GM23248 (cell line): ENCODE data around the gene DOK3. TPM values are rescaled to one million over a fixed set of nuclear protein-coding genes. Genes with fewer than 3 reads are reported as not detected.

ENCODE experiments used
- DNase-seq: peaks from one replicate; pipeline ENCODE4 v3.0.0-alpha.2; 2015
- H2AFZ ChIP-seq: fragments of 200-600 bp; sonication (generic); 2 replicates; pipeline ENCODE4 v1.6.1; 2016; ENCODE audit warnings: antibody characterized with exemption
- H3F3A ChIP-seq: fragments of 200-600 bp; sonication (generic); 2 replicates; pipeline ENCODE4 v1.6.1; 2016; ENCODE audit warnings: mild to moderate bottlenecking, antibody characterized with exemption, mixed run types; ENCODE audit not compliant: insufficient read depth
- H3K27ac ChIP-seq: fragments of 200-600 bp; sonication (generic); 2 replicates; pipeline ENCODE4 v1.5.1; 2016; ENCODE audit warnings: mild to moderate bottlenecking
- H3K27me3 ChIP-seq: fragments of 200-600 bp; sonication (generic); replicated peaks from 2 replicates; pipeline ENCODE4 v1.6.1; 2016; ENCODE audit warnings: mild to moderate bottlenecking; ENCODE audit not compliant: insufficient read depth
- H3K36me3 ChIP-seq: fragments of 200-600 bp; sonication (generic); 2 replicates; pipeline ENCODE4 v1.6.1; 2016; ENCODE audit warnings: low read depth, mild to moderate bottlenecking
- H3K4me1 ChIP-seq: fragments of 200-600 bp; sonication (generic); 2 replicates; pipeline ENCODE4 v1.6.1; 2016; ENCODE audit warnings: mild to moderate bottlenecking; ENCODE audit not compliant: insufficient read depth
- H3K4me2 ChIP-seq: fragments of 200-600 bp; sonication (generic); one replicate; pipeline ENCODE4 v1.6.1; 2016; ENCODE audit warnings: mild to moderate bottlenecking; ENCODE audit not compliant: unreplicated experiment
- H3K4me3 ChIP-seq: fragments of 200-600 bp; sonication (generic); 2 replicates; pipeline ENCODE4 v1.5.1; 2016; ENCODE audit warnings: mild to moderate bottlenecking
- H3K79me2 ChIP-seq: fragments of 200-600 bp; sonication (generic); 2 replicates; pipeline ENCODE4 v1.6.1; 2016; ENCODE audit warnings: mild to moderate bottlenecking; ENCODE audit not compliant: insufficient read depth
- H3K9ac ChIP-seq: fragments of 200-600 bp; sonication (generic); 2 replicates; pipeline ENCODE4 v1.6.1; 2016; ENCODE audit warnings: mild to moderate bottlenecking
- H3K9me2 ChIP-seq: fragments of 200-600 bp; sonication (generic); 2 replicates; pipeline ENCODE4 v1.6.1; 2016; ENCODE audit warnings: mixed run types, mild to moderate bottlenecking, moderate library complexity; ENCODE audit not compliant: insufficient read depth
- H3K9me3 ChIP-seq: fragments of 200-600 bp; sonication (generic); one replicate; pipeline ENCODE4 v1.6.1; 2017; ENCODE audit warnings: low read depth
- H4K20me1 ChIP-seq: fragments of 200-600 bp; sonication (generic); 2 replicates; pipeline ENCODE4 v1.6.0; 2016; ENCODE audit not compliant: insufficient read depth
- EZH2 ChIP-seq: fragments of 200-600 bp; sonication (generic); IDR thresholded peaks from 2 replicates; pipeline ENCODE4 v1.6.1; 2018; ENCODE audit warnings: antibody characterized with exemption, mild to moderate bottlenecking; ENCODE audit not compliant: insufficient read depth, poor library complexity, severe bottlenecking
- EZH2phosphoT487 ChIP-seq: fragments of 200-600 bp; sonication (generic); IDR thresholded peaks from 2 replicates; pipeline ENCODE4 v1.6.1; 2018; ENCODE audit warnings: antibody characterized with exemption, moderate library complexity, mild to moderate bottlenecking, low read depth; ENCODE audit not compliant: insufficient read depth
- WGBS, 2 experiments: methylation state at CpG; one replicate each; pipeline ENCODE4 v1.1.6; 2015 to 2017; ENCODE audit warnings: low lambda C conversion rate in 2 of 2, low coverage in 1 of 2; ENCODE audit errors: missing lambda C conversion rate in 2 of 2; 5-methylcytosine and 5-hydroxymethylcytosine counted together
- in situ Hi-C: fragments of 300-500 bp; cut with MboI; formaldehyde crosslinking; loops from 2 replicates; pipeline ENCODE4 v1.15.0; 2020
- polyA plus RNA-seq: library from polyadenylated mRNA; unstranded; fragments of >200 nt; fragmentation: Nextera tagmentation; extraction: Ambion mirVana; gene quantifications from 2 replicates; pipeline ENCODE4 v1.2.1, GENCODE V29; 2016
- total RNA-seq: library from RNA; depleted of rRNA; stranded (reverse); fragments of >200 nt; shearing (Covaris generic); gene quantifications from 2 replicates; pipeline ENCODE4 v1.2.3, GENCODE V29; 2014

The DOK3 gene
- total and polyA plus RNA-seq, 2 experiments from 2014 or later = 0.76 to 0.97 TPM

DNA sequence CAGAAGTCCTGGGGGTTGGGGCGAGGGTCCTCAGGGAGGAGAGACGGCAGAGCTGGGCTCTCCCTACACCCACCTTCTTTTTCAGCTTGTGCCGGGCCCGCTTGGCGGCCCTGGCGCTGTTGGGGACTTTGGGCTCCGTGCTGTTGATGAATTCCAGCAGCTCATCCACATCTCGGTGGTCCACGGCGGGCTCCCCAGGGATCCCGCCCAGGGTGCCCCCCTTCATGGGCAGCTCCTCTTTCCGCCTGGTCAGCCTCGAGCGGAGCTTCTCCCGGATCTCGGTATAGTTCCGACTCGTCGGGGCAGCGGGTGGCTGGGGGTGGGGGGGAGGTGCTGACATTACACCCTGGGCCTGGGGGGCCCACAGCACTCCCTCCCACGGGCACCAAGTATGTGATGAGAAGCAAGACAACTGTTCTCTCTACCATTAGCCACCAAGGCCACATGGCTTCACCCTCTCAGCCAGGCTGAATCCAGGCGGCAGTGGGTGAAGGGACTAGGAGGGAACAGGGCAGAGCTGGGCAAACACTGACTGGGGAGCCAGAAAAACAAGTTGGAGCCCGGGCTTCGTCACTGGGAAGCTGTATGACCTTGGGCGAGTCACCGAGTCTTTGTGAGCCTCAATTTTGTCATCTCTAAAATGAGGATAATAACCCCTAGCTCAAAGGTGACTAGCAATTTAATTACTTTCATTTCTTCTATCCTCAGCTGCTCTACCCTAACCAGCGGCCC is 21.7 kb upstream of the DOK3 start:
- no peak overlapping the region for H3K4me2 ChIP-seq
- TF ChIP-seq EZH2 (no peak), EZH2phosphoT487 (no peak)
- H3K27me3 ChIP-seq = no peaks in the 10 kb centered on the region
- H3K9ac ChIP-seq = no peak overlapping the region
- H3K9me3 ChIP-seq = no peaks in the 10 kb centered on the region
- no peaks in the 10 kb centered on the region for H4K20me1 ChIP-seq
- no peak overlapping the region for H2AFZ ChIP-seq
- no peaks in the 10 kb centered on the region for H3K4me1 ChIP-seq
- H3K9me2 ChIP-seq = no peaks in the 10 kb centered on the region
- peaks cover 79% of the 10 kb centered on the region for H3K79me2 ChIP-seq
- H3F3A ChIP-seq = peaks cover 14% of the 10 kb centered on the region
- H3K36me3 ChIP-seq = peaks cover 25% of the 10 kb centered on the region
- in situ Hi-C loops = no loop called here
- no peak for DNase-seq
- H3K27ac ChIP-seq = no peak overlapping the region
- WGBS, 2 experiments = 90 to 92% methylated on average over 26 to 27 of the region's 27 CpGs
- H3K4me3 ChIP-seq = no peak overlapping the region

DNA sequence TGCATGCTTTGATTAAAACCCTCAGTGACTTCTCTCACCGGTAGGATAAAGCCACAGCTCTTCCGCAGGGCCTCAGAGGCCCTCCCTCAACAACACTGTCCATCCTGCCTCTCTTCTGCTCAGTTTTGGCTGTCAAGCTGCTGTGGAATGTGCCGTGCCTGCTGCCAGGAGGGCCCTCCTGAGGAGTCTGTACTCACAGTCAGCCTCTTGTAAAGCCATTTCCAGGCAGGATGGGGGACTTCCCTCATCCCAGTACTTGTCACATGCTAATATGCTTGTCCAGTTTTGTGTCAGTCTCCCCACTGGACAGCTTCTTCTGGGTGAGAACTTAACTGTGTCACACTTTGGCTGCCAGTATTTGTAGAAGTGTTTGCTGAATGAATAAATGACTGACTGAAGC is 21.0 kb upstream of the DOK3 start:
- H3K4me3 ChIP-seq = no peak overlapping the region
- H2AFZ ChIP-seq = no peak overlapping the region
- no peak overlapping the region for H3K27ac ChIP-seq
- no peak for TF ChIP-seq EZH2phosphoT487
- peaks cover 74% of the 10 kb centered on the region for H3K79me2 ChIP-seq
- no peaks in the 10 kb centered on the region for H3K27me3 ChIP-seq
- 82% methylated on average over 3 of the region's 3 CpGs for WGBS, 2 experiments
- in situ Hi-C loops = no loop called here
- H3K4me2 ChIP-seq = no peak overlapping the region
- H3K9me2 ChIP-seq = no peaks in the 10 kb centered on the region
- peaks cover 11% of the 10 kb centered on the region for H3F3A ChIP-seq
- no peaks in the 10 kb centered on the region for H3K4me1 ChIP-seq
- no peak overlapping the region for H3K9ac ChIP-seq
- H4K20me1 ChIP-seq = no peaks in the 10 kb centered on the region
- peaks cover 26% of the 10 kb centered on the region for H3K36me3 ChIP-seq
- no peaks in the 10 kb centered on the region for H3K9me3 ChIP-seq
- DNase-seq = no peak

DNA sequence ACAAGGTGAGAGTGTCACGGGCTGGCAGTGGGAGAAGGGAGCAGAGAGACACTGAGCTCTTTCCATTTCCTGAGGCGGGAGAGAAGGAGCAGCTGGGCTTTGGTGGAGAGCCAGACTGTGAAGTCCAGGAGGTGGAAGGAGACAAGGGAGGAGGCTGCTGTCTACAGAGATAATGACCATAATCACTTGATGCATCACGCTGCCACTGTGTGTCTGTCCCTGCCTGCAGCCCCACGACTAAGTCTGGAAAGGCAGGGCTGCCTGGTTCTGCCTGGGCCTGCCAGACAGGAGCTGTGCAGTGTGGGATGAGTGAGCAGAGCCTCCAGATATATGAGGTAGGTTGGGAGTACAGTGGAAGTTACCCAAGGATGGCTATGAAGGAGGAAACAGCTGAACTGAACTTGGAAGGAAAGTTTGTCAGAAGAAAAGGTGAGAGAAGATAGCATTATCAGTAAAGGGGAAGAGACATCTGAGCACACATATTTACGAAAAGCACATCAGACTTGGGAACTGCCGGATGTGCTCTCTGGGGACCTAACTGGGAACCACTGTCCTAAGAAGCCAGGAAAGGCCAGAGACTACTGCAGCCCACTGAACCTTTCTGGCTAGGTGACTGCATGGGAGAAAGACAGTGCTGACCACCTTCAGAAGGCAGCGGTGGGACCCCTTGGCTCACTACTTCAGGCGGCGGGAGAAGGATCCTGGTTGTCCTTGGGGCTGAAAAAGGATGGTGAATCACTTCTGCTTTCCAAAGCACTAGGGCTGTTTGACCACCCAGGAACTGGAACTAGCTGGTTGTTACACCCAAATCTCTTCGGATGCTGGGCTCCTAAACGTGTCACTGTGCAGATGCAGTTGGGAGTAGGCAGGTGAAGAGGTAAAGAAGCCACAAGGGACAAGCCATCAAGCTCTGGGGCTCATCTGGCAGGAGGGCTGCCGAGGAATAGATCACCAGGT is 19.9 kb upstream of the DOK3 start:
- in situ Hi-C loops = no loop called here
- WGBS, 2 experiments = 85 to 86% methylated on average over 12 of the region's 12 CpGs
- TF ChIP-seq EZH2 (no peak), EZH2phosphoT487 (no peak)

DNA sequence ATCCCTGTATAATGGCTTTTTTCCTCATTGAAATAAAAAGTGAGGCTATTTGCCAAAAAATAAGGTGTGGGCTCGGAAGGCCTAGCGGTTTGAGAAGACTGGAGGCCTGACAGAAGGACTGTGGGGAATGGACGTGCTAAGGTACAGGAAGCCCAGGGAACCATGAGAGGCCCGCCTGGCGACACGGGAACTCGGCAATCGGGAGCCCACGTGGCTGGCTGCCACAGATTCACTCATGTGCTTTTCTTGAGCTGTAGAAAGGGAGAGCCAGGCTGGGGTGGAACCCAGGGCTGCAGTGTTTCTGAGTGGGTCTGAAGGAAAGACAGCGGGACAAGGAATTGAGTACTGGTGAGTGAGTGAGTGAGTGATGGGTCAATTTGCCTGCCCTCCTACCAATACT is 19.0 kb upstream of the DOK3 start:
- Histone ChIP-seq H3K9ac (no peak overlapping the region), H3K4me1 (no peaks in the 10 kb centered on the region), H4K20me1 (no peaks in the 10 kb centered on the region), H3K27me3 (no peaks in the 10 kb centered on the region), H3K27ac (no peak overlapping the region), H3F3A (no peaks in the 10 kb centered on the region), H2AFZ (no peak overlapping the region), H3K9me2 (no peaks in the 10 kb centered on the region), H3K4me2 (no peak overlapping the region), H3K4me3 (no peak overlapping the region), H3K79me2 (peaks cover 65% of the 10 kb centered on the region), H3K9me3 (no peaks in the 10 kb centered on the region), H3K36me3 (peaks cover 16% of the 10 kb centered on the region; the same call in 1 of the 2 replicates)
- DNase-seq = no peak
- in situ Hi-C loops = no loop called here
- no peak for TF ChIP-seq EZH2
- TF ChIP-seq EZH2phosphoT487 = no peak
- WGBS, 2 experiments = 93 to 94% methylated on average over 10 of the region's 10 CpGs

More for the DNA sequence above, 19.9 kb upstream of the DOK3 start:
- no peaks in the 10 kb centered on the region for H3K9me3 ChIP-seq
- H3K4me2 ChIP-seq = no peak overlapping the region
- no peak overlapping the region for H3K27ac ChIP-seq
- no peaks in the 10 kb centered on the region for H3F3A ChIP-seq
- no peak overlapping the region for H2AFZ ChIP-seq
- no peak overlapping the region for H3K4me3 ChIP-seq
- DNase-seq = no peak
- no peaks in the 10 kb centered on the region for H4K20me1 ChIP-seq
- peaks cover 71% of the 10 kb centered on the region for H3K79me2 ChIP-seq
- no peak overlapping the region for H3K9ac ChIP-seq
- H3K27me3 ChIP-seq = no peaks in the 10 kb centered on the region
- no peaks in the 10 kb centered on the region for H3K9me2 ChIP-seq
- peaks cover 21% of the 10 kb centered on the region; the same call in 1 of the 2 replicates for H3K36me3 ChIP-seq
- H3K4me1 ChIP-seq = no peaks in the 10 kb centered on the region
